Ovary (tissue), 9 donors: ENCODE data around the gene VEPH1. TPM values are rescaled to one million over a fixed set of nuclear protein-coding genes. Genes with fewer than 3 reads are reported as not detected.

ENCODE experiments used
- DNase-seq, 5 donors: peaks; one replicate each; pipeline ENCODE4 v3.0.0-alpha.2; 2019 to 2020
- H3K27ac ChIP-seq, 2 donors: fragments of 200-600 bp; one replicate each; pipeline versions ENCODE4 v1.5.1 to v1.8.0; 2019 to 2022
- H3K27me3 ChIP-seq: fragments of 200-600 bp; one replicate; pipeline ENCODE4 v1.8.0; 2022
- H3K36me3 ChIP-seq: fragments of 200-600 bp; sonication (generic); one replicate; pipeline ENCODE4 v1.5.1; 2019
- H3K4me1 ChIP-seq: one replicate; pipeline ENCODE4 v1.8.1; 2013; ENCODE audit warnings: mild to moderate bottlenecking, moderate library complexity; ENCODE audit not compliant: insufficient read depth
- H3K4me3 ChIP-seq: fragments of 200-600 bp; sonication (generic); one replicate; pipeline ENCODE4 v1.5.1; 2017
- H3K9me3 ChIP-seq, 2 donors: fragments of 200-600 bp in 1 of 2; sonication (generic) in 1 of 2; one replicate each; pipeline versions ENCODE4 v1.5.1 to v1.8.1; 2013 to 2019; ENCODE audit warnings: mild to moderate bottlenecking in 1 of 2, moderate library complexity in 1 of 2
- EP300 ChIP-seq: sonication (generic); formaldehyde crosslinking; IDR thresholded peaks from one replicate; pipeline ENCODE4 v1.6.1; 2017; ENCODE audit warnings: antibody characterized with exemption
- POLR2A ChIP-seq: fragments of 450-650 bp; IDR thresholded peaks from one replicate; pipeline ENCODE4 v1.6.1; 2017; ENCODE audit warnings: antibody characterized with exemption, mild to moderate bottlenecking, moderate library complexity
- WGBS, 3 donors: extraction: QIAGEN DNeasy Blood & Tissue Kit in 1 of 3; methylation state at CpG; one replicate each; pipeline versions ENCODE4 v1.1.5 to v1.1.7; 2013 to 2017; 5-methylcytosine and 5-hydroxymethylcytosine counted together
- intact Hi-C, 4 donors: fragments of 100-400 bp; cut with DNase I; formaldehyde crosslinking; loops; one replicate each; pipeline versions ENCODE4 v1.11.0 to v1.15.1; 2022 to 2023
- polyA plus RNA-seq, 2 donors: library from polyadenylated mRNA; stranded (reverse); fragments of 200-250 nt in 1 of 2; fragments of 350-450 nt in 1 of 2; fragmentation: Illumina TruSeq in 1 of 2; extraction: RNeasy Lipid Tissue Mini Kit (QIAGEN cat#74804) in 1 of 2; gene quantifications; one replicate each; pipeline ENCODE4 v1.2.3, GENCODE V29; 2013 to 2014
- total RNA-seq, 7 donors: library from RNA; depleted of rRNA in 2 of 7; stranded (reverse); fragments of >200 nt in 2 of 7; fragmentation: NEBNext Ultra II Directional in 3 of 7; extraction: Animal tissue kit (Norgen Biotek cat#: 25700) in 3 of 7; gene quantifications; one replicate each; pipeline versions ENCODE4 v1.1.0 to v1.2.4, GENCODE V29; 2016 to 2023
- TF ChIP-seq, protein P1 (sequence below), 3 donors: fragments of 450-650 bp in 2 of 3; fragments of 200-600 bp in 1 of 3; IDR thresholded peaks; one replicate each; pipeline versions ENCODE4 v1.5.1 to v1.8.0; 2016 to 2022; ENCODE audit warnings: antibody characterized with exemption in 3 of 3, mild to moderate bottlenecking in 1 of 3
- donor health status: DM: no; HTN: no; CAD: no; lungs with moderate emphysema.
- donor health status: DM: no; HTN: no; CAD: no.
- donor health status: Bipolar disorder and iron deficiency.
- donor health status: DM: yes; HTN: yes; CAD: no.
- donor health status: DM: no; HTN: no; CAD: no.
- donor health status: DM: yes; HTN: yes; CAD: no.

VEPH1 gene
- total and polyA plus RNA-seq, 9 donors: 0.23 to 4.6 (median 1.3) TPM; not detected in 1

DNA sequence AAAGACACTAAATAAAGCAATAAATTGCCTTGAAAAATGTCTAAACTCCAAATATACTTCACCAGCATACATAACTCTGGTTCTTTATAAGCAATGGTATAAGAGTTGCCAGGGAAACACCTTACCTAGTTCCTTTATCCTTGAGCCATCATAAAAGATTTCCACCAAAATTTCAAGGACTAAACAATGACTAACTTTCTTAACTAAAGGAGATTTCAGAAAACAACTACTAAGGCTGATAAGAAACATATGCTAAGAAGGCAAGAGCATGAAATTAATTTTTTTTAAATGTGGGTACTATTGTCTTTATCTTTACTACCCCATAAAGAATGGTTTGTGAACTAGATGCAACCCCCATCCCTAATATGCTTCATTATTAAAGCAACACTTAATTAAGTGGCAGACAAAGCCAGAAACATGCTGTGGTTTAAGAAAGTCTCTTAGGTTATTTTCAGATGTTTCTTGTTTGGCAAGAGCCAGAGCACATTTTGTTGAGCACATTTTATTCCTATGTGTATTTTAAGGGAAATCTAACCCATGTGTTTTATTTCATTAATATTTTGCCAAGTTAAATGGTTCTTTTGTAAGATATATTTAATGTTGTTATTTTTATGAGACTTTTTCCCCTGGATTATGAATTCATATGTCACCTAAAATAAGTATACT, 17.4 kb upstream of the VEPH1 start:
- H3K4me3 ChIP-seq: no peak overlapping the region
- no peaks in the 10 kb centered on the region for H3K36me3 ChIP-seq
- no peak for TF ChIP-seq EP300
- TF ChIP-seq, protein P1, sequence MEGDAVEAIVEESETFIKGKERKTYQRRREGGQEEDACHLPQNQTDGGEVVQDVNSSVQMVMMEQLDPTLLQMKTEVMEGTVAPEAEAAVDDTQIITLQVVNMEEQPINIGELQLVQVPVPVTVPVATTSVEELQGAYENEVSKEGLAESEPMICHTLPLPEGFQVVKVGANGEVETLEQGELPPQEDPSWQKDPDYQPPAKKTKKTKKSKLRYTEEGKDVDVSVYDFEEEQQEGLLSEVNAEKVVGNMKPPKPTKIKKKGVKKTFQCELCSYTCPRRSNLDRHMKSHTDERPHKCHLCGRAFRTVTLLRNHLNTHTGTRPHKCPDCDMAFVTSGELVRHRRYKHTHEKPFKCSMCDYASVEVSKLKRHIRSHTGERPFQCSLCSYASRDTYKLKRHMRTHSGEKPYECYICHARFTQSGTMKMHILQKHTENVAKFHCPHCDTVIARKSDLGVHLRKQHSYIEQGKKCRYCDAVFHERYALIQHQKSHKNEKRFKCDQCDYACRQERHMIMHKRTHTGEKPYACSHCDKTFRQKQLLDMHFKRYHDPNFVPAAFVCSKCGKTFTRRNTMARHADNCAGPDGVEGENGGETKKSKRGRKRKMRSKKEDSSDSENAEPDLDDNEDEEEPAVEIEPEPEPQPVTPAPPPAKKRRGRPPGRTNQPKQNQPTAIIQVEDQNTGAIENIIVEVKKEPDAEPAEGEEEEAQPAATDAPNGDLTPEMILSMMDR (IDR thresholded peaks at IDR 0.05): no peak
- TF ChIP-seq POLR2A: no peak
- DNase-seq: no peak
- intact Hi-C loops: no loop called here
- no peak overlapping the region for H3K27ac ChIP-seq
- H3K4me1 ChIP-seq: no peaks in the 10 kb centered on the region
- no peaks in the 10 kb centered on the region for H3K9me3 ChIP-seq
- H3K27me3 ChIP-seq: no peaks in the 10 kb centered on the region

DNA sequence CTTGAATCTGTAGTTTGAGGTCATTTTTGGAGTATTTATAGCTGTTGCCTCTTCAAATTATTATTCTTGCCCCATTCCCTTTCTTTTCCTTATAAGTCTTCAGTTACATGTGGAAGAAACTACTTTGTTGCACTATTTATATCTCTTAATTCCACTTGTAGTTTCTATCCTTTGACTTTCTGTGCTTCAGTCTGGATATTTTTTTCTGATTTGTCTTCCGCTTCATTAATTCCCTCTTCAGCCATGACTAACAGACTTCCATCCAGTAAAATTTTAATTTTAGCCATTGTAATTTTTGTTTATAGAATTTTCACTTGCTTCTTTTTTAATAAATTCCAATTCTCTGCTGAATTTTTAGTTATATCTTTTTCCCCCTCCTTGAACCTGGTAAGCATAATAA, 15.7 kb upstream of the VEPH1 start:
- Histone ChIP-seq H3K27ac (no peak overlapping the region), H3K4me3 (no peak overlapping the region), H3K36me3 (no peaks in the 10 kb centered on the region), H3K4me1 (no peaks in the 10 kb centered on the region), H3K27me3 (no peaks in the 10 kb centered on the region), H3K9me3 (no peaks in the 10 kb centered on the region)
- DNase-seq: no peak
- 94 to 100% (median 95%) methylated on average over 1 of the region's 1 CpG for WGBS, 3 donors
- intact Hi-C loops: no loop called here
- TF ChIP-seq POLR2A (no peak), EP300 (no peak)
- TF ChIP-seq, protein P1 (IDR thresholded peaks at IDR 0.05): no peak

DNA sequence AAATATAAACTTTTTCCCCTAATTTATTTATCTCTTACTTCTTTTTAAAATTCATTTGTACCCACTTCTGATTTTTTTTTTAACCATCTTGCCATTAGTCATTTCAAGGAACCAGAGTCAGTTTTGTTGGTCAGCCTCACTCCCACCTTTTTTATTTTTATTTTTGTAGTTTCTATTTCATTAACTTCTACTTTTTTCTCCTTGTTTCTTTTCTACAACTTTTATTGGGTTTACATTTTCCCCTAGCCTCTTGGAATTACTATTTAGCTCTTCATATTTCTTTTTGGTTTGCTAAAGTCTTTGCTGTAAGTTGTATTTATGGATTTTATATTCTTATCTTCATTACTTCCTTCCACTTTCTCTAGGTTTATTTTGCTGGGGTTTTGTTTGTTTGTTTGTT, 13.7 kb upstream of the VEPH1 start:
- Histone ChIP-seq H3K4me3 (no peak overlapping the region), H3K4me1 (no peaks in the 10 kb centered on the region), H3K36me3 (no peaks in the 10 kb centered on the region), H3K27ac (no peak overlapping the region), H3K9me3 (no peaks in the 10 kb centered on the region), H3K27me3 (no peaks in the 10 kb centered on the region)
- TF ChIP-seq EP300 (no peak), POLR2A (no peak)
- TF ChIP-seq, protein P1 (IDR thresholded peaks at IDR 0.05): no peak
- DNase-seq: no peak
- intact Hi-C loops: no loop called here

DNA sequence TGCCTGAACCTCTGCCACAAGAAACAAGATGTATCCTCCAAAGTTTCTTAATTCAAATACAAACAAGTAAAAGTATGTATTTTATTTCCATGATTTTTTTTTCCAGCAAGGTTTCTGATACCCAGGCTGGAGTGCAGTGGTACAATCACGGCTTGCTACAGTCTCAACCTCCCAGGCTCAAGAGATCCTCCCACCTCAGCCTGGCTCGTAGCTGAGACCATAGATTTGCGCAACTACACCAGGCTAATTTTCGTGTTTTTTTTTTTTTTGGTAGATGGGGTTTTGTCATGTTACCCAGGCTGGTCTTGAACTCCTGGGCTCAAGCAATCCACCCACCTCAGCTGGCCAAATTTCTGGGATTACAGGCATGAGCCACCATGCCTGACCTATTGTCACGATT, 12.2 kb upstream of the VEPH1 start:
- no peak overlapping the region for H3K4me3 ChIP-seq
- no peaks in the 10 kb centered on the region for H3K27me3 ChIP-seq
- TF ChIP-seq, protein P1 (IDR thresholded peaks at IDR 0.05): no peak
- no peak for TF ChIP-seq EP300
- no peak for TF ChIP-seq POLR2A
- no peaks in the 10 kb centered on the region for H3K9me3 ChIP-seq
- intact Hi-C loops: no loop called here
- WGBS, 3 donors: 62 to 71% (median 64%) methylated on average over 5 of the region's 5 CpGs
- H3K36me3 ChIP-seq: no peaks in the 10 kb centered on the region
- DNase-seq: no peak
- no peak overlapping the region for H3K27ac ChIP-seq
- H3K4me1 ChIP-seq: no peaks in the 10 kb centered on the region
